Kidney epithelial cell (primary cell): ENCODE data around the gene CDKN2B-AS1. TPM values are rescaled to one million over a fixed set of nuclear protein-coding genes. Genes with fewer than 3 reads are reported as not detected.

ENCODE experiments used
- DNase-seq: peaks from one replicate; pipeline ENCODE4 v3.0.0-alpha.2; 2010; ENCODE audit warnings: low read depth
- H3K27me3 ChIP-seq: 2 replicates; pipeline ENCODE4 v1.6.0; 2011; ENCODE audit warnings: low read length; ENCODE audit not compliant: control insufficient read depth, insufficient read depth
- H3K36me3 ChIP-seq: 2 replicates; pipeline ENCODE4 v1.5.1; 2011; ENCODE audit warnings: low read length; ENCODE audit not compliant: control insufficient read depth, insufficient read depth
- H3K4me3 ChIP-seq: 2 replicates; pipeline ENCODE4 v1.5.1; 2011; ENCODE audit warnings: low read depth, mild to moderate bottlenecking, control low read depth, low read length
- CTCF ChIP-seq: IDR thresholded peaks from 2 replicates; pipeline ENCODE4 v1.5.1; 2011; ENCODE audit warnings: mild to moderate bottlenecking, moderate library complexity, low read length, control low read depth, inconsistent platforms; ENCODE audit not compliant: insufficient read depth, poor library complexity, severe bottlenecking
- total RNA-seq: library from RNA; depleted of rRNA; stranded (reverse); fragments of >200 nt; gene quantifications from 2 replicates; pipeline ENCODE4 v1.2.3, GENCODE V29; 2015

Gene CDKN2B-AS1
- total RNA-seq, 1 donor from 2014 or later = 0.04 TPM

- DNase-seq = no peak
- TF ChIP-seq CTCF = no peak
- H3K4me3 ChIP-seq = no peak overlapping the region
- H3K27me3 ChIP-seq = no peaks in the 10 kb centered on the region
- no peaks in the 10 kb centered on the region for H3K36me3 ChIP-seq
Measured at GRCh38 chr9:22146604-22147003, 152.0 kb downstream of the CDKN2B-AS1 start.

- DNase-seq = peak; percentile 53
- no peak overlapping the region for H3K4me3 ChIP-seq
- no peaks in the 10 kb centered on the region for H3K36me3 ChIP-seq
- H3K27me3 ChIP-seq = no peaks in the 10 kb centered on the region
- no peak for TF ChIP-seq CTCF
Measured at GRCh38 chr9:22147813-22148527, 153.4 kb downstream of the CDKN2B-AS1 start.

GRCh38 chr9:22148528-22148875 lies 153.9 kb downstream of the CDKN2B-AS1 start:
- TF ChIP-seq CTCF = no peak
- DNase-seq = no peak
- Histone ChIP-seq H3K27me3 (no peaks in the 10 kb centered on the region), H3K4me3 (no peak overlapping the region), H3K36me3 (no peaks in the 10 kb centered on the region)

GRCh38 chr9:22148876-22149637 lies 154.5 kb downstream of the CDKN2B-AS1 start:
- no peak for TF ChIP-seq CTCF
- Histone ChIP-seq H3K36me3 (no peaks in the 10 kb centered on the region), H3K27me3 (no peaks in the 10 kb centered on the region), H3K4me3 (no peak overlapping the region)
- no peak for DNase-seq

- Histone ChIP-seq H3K27me3 (no peaks in the 10 kb centered on the region), H3K4me3 (no peak overlapping the region), H3K36me3 (no peaks in the 10 kb centered on the region)
- TF ChIP-seq CTCF = no peak
- no peak for DNase-seq
Measured at GRCh38 chr9:22154064-22154463, 159.5 kb downstream of the CDKN2B-AS1 start.
